ENCODE results near the gene LYAR.

- TF ChIP-seq CTCF (IDR thresholded peaks at IDR 0.05) (no peak), POLR2A (IDR thresholded peaks at IDR 0.05) (no peak)
Observed at GRCh38 chr4:4268776-4269175, 21.2 kb downstream of the LYAR start.

Data from thyroid gland (tissue), 4 donors.